ENCODE results near the gene SLC7A11. TPM values are rescaled to one million over a fixed set of nuclear protein-coding genes. Genes with fewer than 3 reads are reported as not detected.

SLC7A11 gene
- total RNA-seq, 1 experiment from 2014 or later: 10.1 TPM

GRCh38 chr4:138224614-138225013 is 17.5 kb downstream of the SLC7A11 start (continued):
- TF ChIP-seq ZMAT4 (CRISPR knock-in tag; IDR thresholded peaks at IDR 0.05) (no peak), OVOL2 (CRISPR knock-in tag; IDR thresholded peaks at IDR 0.05; ENCODE audit: borderline replicate concordance) (no peak), ESRRA (CRISPR knock-in tag; IDR thresholded peaks at IDR 0.05; ENCODE audit: borderline replicate concordance) (no peak), CDX4 (CRISPR knock-in tag; IDR thresholded peaks at IDR 0.05; ENCODE audit: borderline replicate concordance) (no peak), HMGA2 (CRISPR knock-in tag; IDR thresholded peaks at IDR 0.05) (no peak)

- peaks cover 60% of the 10 kb centered on the region for H3K4me1 Mint-ChIP-seq
- H3K27ac Mint-ChIP-seq: peak overlapping the region; percentile 73
- ChIA-PET CTCF (no interaction called here), POLR2A (interaction anchor here (1.1 kb wide), 1 partner anchor 19 kb away, joined by 5 read pairs; the partner anchor contains the start of gene SLC7A11)
- H3K9me3 Mint-ChIP-seq: no peaks in the 10 kb centered on the region
- ATAC-seq (peak; percentile 85), DNase-seq (ENCODE audit: low spot score) (no peak)
- peak; percentile 31; the same call in 1 of the 2 replicates for TF ChIP-seq FOXP4 (CRISPR knock-in tag; IDR thresholded peaks at IDR 0.05)
- TF ChIP-seq ZSCAN18 (CRISPR knock-in tag; IDR thresholded peaks at IDR 0.05): no peak
- peaks cover 9% of the 10 kb centered on the region; the same call in 1 of the 2 replicates for H3K36me3 Mint-ChIP-seq
- no peaks in the 10 kb centered on the region for H3K27me3 Mint-ChIP-seq (ENCODE audit: low read depth)
- H3K4me3 Mint-ChIP-seq: peak overlapping the region; percentile 20
These were observed 18.8 kb downstream of the SLC7A11 start for GRCh38 chr4:138223231-138223910.

GRCh38 chr4:138222046-138222445 is 20.1 kb downstream of the SLC7A11 start:
- ChIA-PET POLR2A (no interaction called here), CTCF (no interaction called here)
- no peaks in the 10 kb centered on the region for H3K9me3 Mint-ChIP-seq
- no peaks in the 10 kb centered on the region for H3K27me3 Mint-ChIP-seq (ENCODE audit: low read depth)
- ATAC-seq (no peak), DNase-seq (ENCODE audit: low spot score) (no peak)
- peaks cover 9% of the 10 kb centered on the region; the same call in 1 of the 2 replicates for H3K36me3 Mint-ChIP-seq
- peaks cover 63% of the 10 kb centered on the region for H3K4me1 Mint-ChIP-seq
- H3K4me3 Mint-ChIP-seq: peak overlapping the region; percentile 12; the same call in 1 of the 2 replicates
- H3K27ac Mint-ChIP-seq: peak overlapping the region; percentile 42
- TF ChIP-seq CBFB (CRISPR knock-in tag; IDR thresholded peaks at IDR 0.05; ENCODE audit: low read depth): no peak
- TF ChIP-seq SOX15 (CRISPR knock-in tag; IDR thresholded peaks at IDR 0.05): no peak
- TF ChIP-seq ZBTB43 (CRISPR knock-in tag; IDR thresholded peaks at IDR 0.05): no peak
- no peak for TF ChIP-seq STAT6 (CRISPR knock-in tag; conservative IDR thresholded peaks at IDR 0.05; ENCODE audit: low read depth)
- no peak for TF ChIP-seq NFATC4 (CRISPR knock-in tag; IDR thresholded peaks at IDR 0.05)
- no peak for TF ChIP-seq ZNF232 (CRISPR knock-in tag; IDR thresholded peaks at IDR 0.05)
- TF ChIP-seq ZNF281 (CRISPR knock-in tag; IDR thresholded peaks at IDR 0.05): no peak
- no peak for TF ChIP-seq FOXJ3 (CRISPR knock-in tag; IDR thresholded peaks at IDR 0.05; ENCODE audit: borderline replicate concordance)
- TF ChIP-seq CREB1 (CRISPR knock-in tag; IDR thresholded peaks at IDR 0.05): no peak
- TF ChIP-seq ZNF317 (CRISPR knock-in tag; IDR thresholded peaks at IDR 0.05; ENCODE audit: borderline replicate concordance, low read depth): no peak
- no peak for TF ChIP-seq ATF3 (CRISPR knock-in tag; conservative IDR thresholded peaks at IDR 0.05)
- TF ChIP-seq HMGA2 (CRISPR knock-in tag; IDR thresholded peaks at IDR 0.05): no peak
- no peak for TF ChIP-seq ZNF416 (CRISPR knock-in tag; IDR thresholded peaks at IDR 0.05)
- TF ChIP-seq MLX (CRISPR knock-in tag; IDR thresholded peaks at IDR 0.05): no peak

All from WTC11 (cell line).